GM12878 (cell line): ENCODE results near the gene RTN4RL1. TPM values are rescaled to one million over a fixed set of nuclear protein-coding genes. Genes with fewer than 3 reads are reported as not detected.
A peak's percentile ranks its signal among the peaks of the same experiment; 100 is the strongest.

Experiments used
- ATF3 ChIP-seq: IDR thresholded peaks from 2 replicates; pipeline ENCODE4 v1.6.1; 2011; ENCODE audit warnings: low read depth, mild to moderate bottlenecking, low read length, moderate library complexity, borderline replicate concordance; ENCODE audit errors: extremely low read depth
- BMI1 ChIP-seq: fragments of 450-650 bp; IDR thresholded peaks from 2 replicates; pipeline ENCODE4 v1.6.1; 2016; ENCODE audit warnings: mild to moderate bottlenecking, moderate library complexity, borderline replicate concordance
- NFYA ChIP-seq: IDR thresholded peaks from 2 replicates; pipeline ENCODE4 v1.6.1; 2011; ENCODE audit warnings: low read depth, mild to moderate bottlenecking, low read length, improper control_type of control experiment, borderline replicate concordance
- PAX5 ChIP-seq: IDR thresholded peaks from 2 replicates; pipeline ENCODE4 v1.6.1; 2011; ENCODE audit warnings: low read depth, low read length, borderline replicate concordance
- POLR2A ChIP-seq: IDR thresholded peaks from 2 replicates; pipeline ENCODE4 v1.6.1; 2011; ENCODE audit warnings: low read depth, mild to moderate bottlenecking, low read length
- POLR2AphosphoS2 ChIP-seq: IDR thresholded peaks from 2 replicates; pipeline ENCODE4 v1.6.1; 2011; ENCODE audit warnings: low read depth, mild to moderate bottlenecking, low read length, improper control_type of control experiment, moderate library complexity
- SIN3A ChIP-seq: IDR thresholded peaks from 2 replicates; pipeline ENCODE4 v1.6.1; 2012; ENCODE audit warnings: low read depth, low read length, improper control_type of control experiment
- SMAD5 ChIP-seq: IDR thresholded peaks from 2 replicates; pipeline ENCODE4 v1.6.1; 2016; ENCODE audit warnings: antibody characterized with exemption, low read depth
- STAT3 ChIP-seq: IDR thresholded peaks from 2 replicates; pipeline ENCODE4 v1.6.1; 2011; ENCODE audit warnings: low read depth, low read length, improper control_type of control experiment
- TCF3 ChIP-seq: IDR thresholded peaks from 2 replicates; pipeline ENCODE4 v1.6.1; 2012; ENCODE audit warnings: low read depth, mild to moderate bottlenecking, low read length, borderline replicate concordance; ENCODE audit not compliant: insufficient read depth
- YY1 ChIP-seq: IDR thresholded peaks from 2 replicates; pipeline ENCODE4 v1.6.1; 2011; ENCODE audit warnings: low read depth, mild to moderate bottlenecking, low read length
- ZSCAN29 ChIP-seq: fragments of 450-650 bp; IDR thresholded peaks from 2 replicates; pipeline ENCODE4 v1.6.1; 2017; ENCODE audit warnings: mild to moderate bottlenecking, moderate library complexity
- polyA plus RNA-seq, 11 experiments: library from polyadenylated mRNA; depleted of rRNA in 4 of 11; unstranded in 6 of 11; stranded (reverse) in 5 of 11; fragments of >200 nt; fragmentation: Nextera tagmentation in 4 of 11; fragmentation: Illumina TruSeq in 1 of 11; extraction: Ambion mirVana in 4 of 11; extraction: Trizol in 1 of 11; gene quantifications; 1 replicate in 1 of 11; 2 replicates in 10 of 11; pipeline versions ENCODE4 v1.2.1 to v1.2.3, GENCODE V29; 2011 to 2016; ENCODE audit warnings: inconsistent platforms in 2 of 11, missing spikeins in 2 of 11, low read depth in 1 of 11
- total RNA-seq, 4 experiments: library from RNA; depleted of rRNA in 3 of 4; stranded (reverse); fragments of >200 nt in 3 of 4; fragmentation: Illumina TruSeq in 1 of 4; extraction: Trizol in 1 of 4; gene quantifications; 2 replicates each; pipeline versions ENCODE4 v1.2.1 to v1.2.3, GENCODE V29; 2013 to 2021
- TF ChIP-seq, protein P1 (sequence below): fragments of 450-650 bp; IDR thresholded peaks from 2 replicates; pipeline ENCODE4 v1.6.1; 2014; ENCODE audit warnings: mild to moderate bottlenecking
- TF ChIP-seq, protein P2 (sequence below): IDR thresholded peaks from 2 replicates; pipeline ENCODE4 v1.6.1; 2012; ENCODE audit warnings: improper control_type of control experiment, low read depth, low read length; ENCODE audit not compliant: insufficient replicate concordance
- TF ChIP-seq, protein P3 (sequence below): fragments of 450-650 bp; IDR thresholded peaks from 2 replicates; pipeline ENCODE4 v1.6.1; 2017; ENCODE audit warnings: mild to moderate bottlenecking, low read depth, inconsistent platforms; ENCODE audit not compliant: poor library complexity, severe bottlenecking

Gene RTN4RL1
- total and polyA plus RNA-seq, 10 of the 15 experiments (the other 5 are each of a cell fraction or from before 2014, with no cell fraction given) = 0.08 to 0.11 (median 0.10) TPM; not detected in 7

GRCh38 chr17:2059547-2060384 lies 34.6 kb upstream of the RTN4RL1 start (continued):
- TF ChIP-seq STAT3 (no peak), SIN3A (no peak), SMAD5 (0 out of 2 replicates have a peak, but pooled peaks have one; percentile 20), ZSCAN29 (no peak), POLR2AphosphoS2 (0 out of 2 replicates have a peak, but pooled peaks have one; percentile 1), BMI1 (no peak), ATF3 (no peak), TCF3 (no peak), PAX5 (no peak), NFYA (no peak), YY1 (0 out of 2 replicates have a peak, but pooled peaks have one; percentile 21), POLR2A (peak; percentile 77)
- TF ChIP-seq, protein P1, sequence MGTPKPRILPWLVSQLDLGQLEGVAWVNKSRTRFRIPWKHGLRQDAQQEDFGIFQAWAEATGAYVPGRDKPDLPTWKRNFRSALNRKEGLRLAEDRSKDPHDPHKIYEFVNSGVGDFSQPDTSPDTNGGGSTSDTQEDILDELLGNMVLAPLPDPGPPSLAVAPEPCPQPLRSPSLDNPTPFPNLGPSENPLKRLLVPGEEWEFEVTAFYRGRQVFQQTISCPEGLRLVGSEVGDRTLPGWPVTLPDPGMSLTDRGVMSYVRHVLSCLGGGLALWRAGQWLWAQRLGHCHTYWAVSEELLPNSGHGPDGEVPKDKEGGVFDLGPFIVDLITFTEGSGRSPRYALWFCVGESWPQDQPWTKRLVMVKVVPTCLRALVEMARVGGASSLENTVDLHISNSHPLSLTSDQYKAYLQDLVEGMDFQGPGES = no peak
- TF ChIP-seq, protein P2, sequence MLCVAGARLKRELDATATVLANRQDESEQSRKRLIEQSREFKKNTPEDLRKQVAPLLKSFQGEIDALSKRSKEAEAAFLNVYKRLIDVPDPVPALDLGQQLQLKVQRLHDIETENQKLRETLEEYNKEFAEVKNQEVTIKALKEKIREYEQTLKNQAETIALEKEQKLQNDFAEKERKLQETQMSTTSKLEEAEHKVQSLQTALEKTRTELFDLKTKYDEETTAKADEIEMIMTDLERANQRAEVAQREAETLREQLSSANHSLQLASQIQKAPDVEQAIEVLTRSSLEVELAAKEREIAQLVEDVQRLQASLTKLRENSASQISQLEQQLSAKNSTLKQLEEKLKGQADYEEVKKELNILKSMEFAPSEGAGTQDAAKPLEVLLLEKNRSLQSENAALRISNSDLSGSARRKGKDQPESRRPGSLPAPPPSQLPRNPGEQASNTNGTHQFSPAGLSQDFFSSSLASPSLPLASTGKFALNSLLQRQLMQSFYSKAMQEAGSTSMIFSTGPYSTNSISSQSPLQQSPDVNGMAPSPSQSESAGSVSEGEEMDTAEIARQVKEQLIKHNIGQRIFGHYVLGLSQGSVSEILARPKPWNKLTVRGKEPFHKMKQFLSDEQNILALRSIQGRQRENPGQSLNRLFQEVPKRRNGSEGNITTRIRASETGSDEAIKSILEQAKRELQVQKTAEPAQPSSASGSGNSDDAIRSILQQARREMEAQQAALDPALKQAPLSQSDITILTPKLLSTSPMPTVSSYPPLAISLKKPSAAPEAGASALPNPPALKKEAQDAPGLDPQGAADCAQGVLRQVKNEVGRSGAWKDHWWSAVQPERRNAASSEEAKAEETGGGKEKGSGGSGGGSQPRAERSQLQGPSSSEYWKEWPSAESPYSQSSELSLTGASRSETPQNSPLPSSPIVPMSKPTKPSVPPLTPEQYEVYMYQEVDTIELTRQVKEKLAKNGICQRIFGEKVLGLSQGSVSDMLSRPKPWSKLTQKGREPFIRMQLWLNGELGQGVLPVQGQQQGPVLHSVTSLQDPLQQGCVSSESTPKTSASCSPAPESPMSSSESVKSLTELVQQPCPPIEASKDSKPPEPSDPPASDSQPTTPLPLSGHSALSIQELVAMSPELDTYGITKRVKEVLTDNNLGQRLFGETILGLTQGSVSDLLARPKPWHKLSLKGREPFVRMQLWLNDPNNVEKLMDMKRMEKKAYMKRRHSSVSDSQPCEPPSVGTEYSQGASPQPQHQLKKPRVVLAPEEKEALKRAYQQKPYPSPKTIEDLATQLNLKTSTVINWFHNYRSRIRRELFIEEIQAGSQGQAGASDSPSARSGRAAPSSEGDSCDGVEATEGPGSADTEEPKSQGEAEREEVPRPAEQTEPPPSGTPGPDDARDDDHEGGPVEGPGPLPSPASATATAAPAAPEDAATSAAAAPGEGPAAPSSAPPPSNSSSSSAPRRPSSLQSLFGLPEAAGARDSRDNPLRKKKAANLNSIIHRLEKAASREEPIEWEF = no peak
- TF ChIP-seq, protein P3, sequence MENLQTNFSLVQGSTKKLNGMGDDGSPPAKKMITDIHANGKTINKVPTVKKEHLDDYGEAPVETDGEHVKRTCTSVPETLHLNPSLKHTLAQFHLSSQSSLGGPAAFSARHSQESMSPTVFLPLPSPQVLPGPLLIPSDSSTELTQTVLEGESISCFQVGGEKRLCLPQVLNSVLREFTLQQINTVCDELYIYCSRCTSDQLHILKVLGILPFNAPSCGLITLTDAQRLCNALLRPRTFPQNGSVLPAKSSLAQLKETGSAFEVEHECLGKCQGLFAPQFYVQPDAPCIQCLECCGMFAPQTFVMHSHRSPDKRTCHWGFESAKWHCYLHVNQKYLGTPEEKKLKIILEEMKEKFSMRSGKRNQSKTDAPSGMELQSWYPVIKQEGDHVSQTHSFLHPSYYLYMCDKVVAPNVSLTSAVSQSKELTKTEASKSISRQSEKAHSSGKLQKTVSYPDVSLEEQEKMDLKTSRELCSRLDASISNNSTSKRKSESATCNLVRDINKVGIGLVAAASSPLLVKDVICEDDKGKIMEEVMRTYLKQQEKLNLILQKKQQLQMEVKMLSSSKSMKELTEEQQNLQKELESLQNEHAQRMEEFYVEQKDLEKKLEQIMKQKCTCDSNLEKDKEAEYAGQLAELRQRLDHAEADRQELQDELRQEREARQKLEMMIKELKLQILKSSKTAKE = no peak
- TF ChIP-seq, all 136 proteins: peak for 4
